ENCODE results near the gene PCP4L1. TPM values are rescaled to one million over a fixed set of nuclear protein-coding genes. Genes with fewer than 3 reads are reported as not detected.

PCP4L1 gene
- total and polyA plus RNA-seq, 10 donors, result 0.19 to 0.26 (median 0.20) TPM; not detected in 6

DNA sequence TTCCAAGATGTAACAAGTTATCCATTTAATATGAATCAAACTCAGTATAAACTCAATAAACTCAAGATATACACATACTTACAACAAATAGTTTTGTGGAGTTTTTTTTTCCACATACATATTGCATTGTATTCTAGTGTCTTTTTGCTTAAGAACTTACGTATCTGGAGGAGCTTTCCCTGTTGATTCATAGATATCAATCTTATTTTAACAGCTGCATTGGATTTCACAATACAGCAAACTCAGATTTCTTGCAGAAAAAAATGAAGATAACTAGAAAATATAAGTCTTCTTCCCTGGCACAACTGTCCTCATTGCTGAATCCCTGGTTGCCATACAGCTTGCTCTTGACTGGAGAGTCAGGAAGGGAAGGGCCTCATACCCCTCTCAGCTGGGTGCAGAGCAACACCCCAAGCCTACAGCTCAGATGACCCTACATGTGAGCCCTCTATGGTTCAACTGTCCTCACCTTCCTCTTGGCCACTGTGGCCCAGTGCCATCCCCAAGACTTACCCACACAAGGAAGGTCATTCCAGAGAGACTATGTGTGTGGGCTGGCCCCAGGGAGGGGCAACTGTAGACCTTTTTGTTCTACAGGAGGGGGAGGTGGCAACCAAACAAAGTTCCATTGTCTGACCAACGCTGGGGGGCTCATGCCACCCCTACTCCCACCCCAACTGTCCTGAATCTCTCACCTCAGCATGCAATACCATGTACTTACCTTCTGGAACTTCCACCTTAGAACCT, 49.5 kb downstream of the PCP4L1 start:
- no peak for DNase-seq

DNA sequence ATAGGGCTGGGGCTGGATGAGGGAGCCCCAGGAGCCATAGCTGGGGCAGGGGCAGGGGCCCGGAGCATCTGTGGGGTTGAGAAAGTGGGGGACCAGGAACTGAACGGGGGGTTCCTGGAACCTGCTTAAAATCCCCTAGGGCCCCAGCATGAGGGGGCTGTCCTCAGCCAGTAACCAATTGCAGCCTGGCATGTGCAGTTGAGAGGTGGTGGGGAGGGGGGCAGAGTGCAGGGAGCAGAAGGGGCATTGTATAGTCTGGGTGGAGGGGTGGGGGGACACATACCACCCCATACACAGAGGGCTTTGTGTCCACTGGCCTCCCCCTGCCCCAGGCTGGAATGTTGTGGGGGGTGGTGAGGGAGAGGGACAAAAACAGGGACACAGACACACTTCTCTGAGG, 51.3 kb downstream of the PCP4L1 start, which contains the start of gene MPZ:
TSS of gene MPZ (minus strand) at position 101 of the 400 bp plus-strand sequence. CDS start at position 38, 63 bp downstream.
- WGBS, 5 donors, result 53 to 77% (median 59%) methylated on average over 2 of the region's 2 CpGs
- no peak for TF ChIP-seq POLR2AphosphoS5 (IDR thresholded peaks at IDR 0.05)
- TF ChIP-seq, protein P1, sequence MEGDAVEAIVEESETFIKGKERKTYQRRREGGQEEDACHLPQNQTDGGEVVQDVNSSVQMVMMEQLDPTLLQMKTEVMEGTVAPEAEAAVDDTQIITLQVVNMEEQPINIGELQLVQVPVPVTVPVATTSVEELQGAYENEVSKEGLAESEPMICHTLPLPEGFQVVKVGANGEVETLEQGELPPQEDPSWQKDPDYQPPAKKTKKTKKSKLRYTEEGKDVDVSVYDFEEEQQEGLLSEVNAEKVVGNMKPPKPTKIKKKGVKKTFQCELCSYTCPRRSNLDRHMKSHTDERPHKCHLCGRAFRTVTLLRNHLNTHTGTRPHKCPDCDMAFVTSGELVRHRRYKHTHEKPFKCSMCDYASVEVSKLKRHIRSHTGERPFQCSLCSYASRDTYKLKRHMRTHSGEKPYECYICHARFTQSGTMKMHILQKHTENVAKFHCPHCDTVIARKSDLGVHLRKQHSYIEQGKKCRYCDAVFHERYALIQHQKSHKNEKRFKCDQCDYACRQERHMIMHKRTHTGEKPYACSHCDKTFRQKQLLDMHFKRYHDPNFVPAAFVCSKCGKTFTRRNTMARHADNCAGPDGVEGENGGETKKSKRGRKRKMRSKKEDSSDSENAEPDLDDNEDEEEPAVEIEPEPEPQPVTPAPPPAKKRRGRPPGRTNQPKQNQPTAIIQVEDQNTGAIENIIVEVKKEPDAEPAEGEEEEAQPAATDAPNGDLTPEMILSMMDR (IDR thresholded peaks at IDR 0.05 in 8 of 11, conservative IDR thresholded peaks at IDR 0.05 in 3 of 11), result no peak
- TF ChIP-seq POLR2A (IDR thresholded peaks at IDR 0.05), result no peak
- Histone ChIP-seq H3K27ac (no peak within 1 kb of the TSS), H3K36me3 (no peaks in the 10 kb centered on the region), H3K4me1 (peaks cover 6 to 48% (median 36%) of the 10 kb centered on the region in 6 donors), H3K27me3 (replicated peaks in 1 of 7) (no peaks in the 10 kb centered on the region), H3K4me3 (no peak within 1 kb of the TSS), H3K9me3 (no peaks in the 10 kb centered on the region)
- intact Hi-C loops (cut with DNase I; ENCODE audit: low total_unique reads), result loop anchor here (10.0 kb wide), 1 partner anchor 55 kb away; the partner anchor contains the start of gene CFAP126
- DNase-seq, result no peak

More for the DNA sequence above, 49.5 kb downstream of the PCP4L1 start:
- H3K27me3 ChIP-seq (replicated peaks in 1 of 7), result no peaks in the 10 kb centered on the region
- no peak overlapping the region for H3K4me3 ChIP-seq
- intact Hi-C loops (cut with DNase I; ENCODE audit: low total_unique reads), result no loop called here
- WGBS, 5 donors, result 68 to 83% (median 72%) methylated on average over 2 of the region's 2 CpGs
- H3K36me3 ChIP-seq, result peaks cover 0 to 10% (median 0%) of the 10 kb centered on the region in 6 donors
- no peaks in the 10 kb centered on the region for H3K9me3 ChIP-seq
- no peak for TF ChIP-seq POLR2A (IDR thresholded peaks at IDR 0.05)
- TF ChIP-seq, protein P1 (IDR thresholded peaks at IDR 0.05 in 8 of 11, conservative IDR thresholded peaks at IDR 0.05 in 3 of 11), result no peak
- TF ChIP-seq POLR2AphosphoS5 (IDR thresholded peaks at IDR 0.05), result no peak
- peak overlapping the region in 5 of 8 donors; percentile 84 to 96 (median 91) for H3K27ac ChIP-seq
- H3K4me1 ChIP-seq, result peaks cover 18 to 53% (median 42%) of the 10 kb centered on the region in 6 donors

DNA sequence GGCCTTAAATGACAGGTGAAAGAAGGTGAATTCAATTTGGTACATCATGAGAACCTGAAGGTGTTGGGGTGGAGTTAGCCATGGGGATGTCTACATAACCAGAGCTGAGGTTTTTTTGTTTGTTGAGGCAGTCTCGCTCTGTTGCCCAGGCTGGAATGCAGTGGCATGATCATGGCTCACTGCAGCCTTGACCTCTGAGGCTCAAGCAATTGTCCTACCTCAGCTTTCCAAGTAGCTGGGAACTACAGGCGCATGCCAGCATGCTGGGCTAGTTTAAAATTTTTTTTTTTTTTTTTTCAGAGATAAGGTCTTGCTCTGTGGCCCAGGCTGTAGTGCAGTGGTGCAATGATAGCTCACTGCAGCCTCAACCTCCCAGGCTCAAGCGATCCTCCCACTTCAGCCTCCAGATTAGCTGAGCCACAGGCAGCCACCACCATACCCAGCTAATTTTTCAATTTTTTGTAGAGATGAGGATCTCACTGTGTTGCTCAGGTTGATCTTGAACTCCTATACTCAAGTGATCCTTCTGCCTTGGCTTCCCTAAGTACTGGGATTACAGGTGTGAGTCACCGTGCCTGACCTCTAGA, 53.1 kb downstream of the PCP4L1 start:
- TF ChIP-seq, protein P1 (IDR thresholded peaks at IDR 0.05 in 8 of 11, conservative IDR thresholded peaks at IDR 0.05 in 3 of 11), result no peak
- Histone ChIP-seq H3K4me1 (peaks cover 12 to 48% (median 34%) of the 10 kb centered on the region in 6 donors), H3K4me3 (no peak overlapping the region), H3K36me3 (no peaks in the 10 kb centered on the region), H3K27ac (no peak overlapping the region), H3K27me3 (replicated peaks in 1 of 7) (no peaks in the 10 kb centered on the region), H3K9me3 (no peaks in the 10 kb centered on the region)
- DNase-seq, result no peak
- 88 to 96% (median 93%) methylated on average over 4 of the region's 4 CpGs for WGBS, 5 donors
- intact Hi-C loops (cut with DNase I; ENCODE audit: low total_unique reads), result loop anchor here (10.0 kb wide), 1 partner anchor 53 kb away; the partner anchor contains the start of gene CFAP126

Measured in spleen (tissue), 11 donors.